ENCODE results near the gene RUNX1. TPM values are rescaled to one million over a fixed set of nuclear protein-coding genes. Genes with fewer than 3 reads are reported as not detected.

Gene RUNX1
- total RNA-seq, 1 donor from 2014 or later = 23.9 TPM

DNA sequence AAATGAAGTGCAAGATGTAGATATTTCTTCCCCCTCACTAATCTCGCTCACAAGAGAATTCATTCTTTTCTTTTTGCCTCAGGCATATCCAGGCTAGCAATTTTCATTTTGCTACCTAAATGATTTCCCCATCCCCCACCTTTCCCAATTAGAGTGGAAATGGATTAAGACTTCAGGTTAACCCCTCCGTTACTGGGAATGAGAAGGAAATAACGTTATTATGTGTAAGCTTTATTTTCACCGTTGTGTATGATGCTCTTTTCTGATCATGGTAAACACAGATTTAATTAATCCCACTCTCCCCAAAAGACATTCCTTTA is 143.9 kb downstream of the RUNX1 start:
- H3K4me1 Mint-ChIP-seq (ENCODE audit: unreplicated experiment) = no peaks in the 10 kb centered on the region
- no peak for DNase-seq (ENCODE audit: extremely low spot score, unreplicated experiment)
- TF ChIP-seq CTCF (IDR thresholded peaks at IDR 0.05) = no peak
- H3K4me3 Mint-ChIP-seq (ENCODE audit: unreplicated experiment) = no peak overlapping the region
- peaks cover 7% of the 10 kb centered on the region for H3K27me3 Mint-ChIP-seq (ENCODE audit: unreplicated experiment)
- no peaks in the 10 kb centered on the region for H3K36me3 Mint-ChIP-seq (ENCODE audit: unreplicated experiment)
- H3K27ac Mint-ChIP-seq (ENCODE audit: unreplicated experiment) = no peak overlapping the region
- H3K9me3 Mint-ChIP-seq (ENCODE audit: unreplicated experiment) = no peaks in the 10 kb centered on the region

GRCh38 chr21:34904526-34905217 is 144.4 kb downstream of the RUNX1 start:
- H3K9me3 Mint-ChIP-seq (ENCODE audit: unreplicated experiment) = no peaks in the 10 kb centered on the region
- no peaks in the 10 kb centered on the region for H3K4me1 Mint-ChIP-seq (ENCODE audit: unreplicated experiment)
- H3K27ac Mint-ChIP-seq (ENCODE audit: unreplicated experiment) = no peak overlapping the region
- H3K27me3 Mint-ChIP-seq (ENCODE audit: unreplicated experiment) = peaks cover 5% of the 10 kb centered on the region
- TF ChIP-seq CTCF (IDR thresholded peaks at IDR 0.05) = no peak
- H3K4me3 Mint-ChIP-seq (ENCODE audit: unreplicated experiment) = no peak overlapping the region
- H3K36me3 Mint-ChIP-seq (ENCODE audit: unreplicated experiment) = no peaks in the 10 kb centered on the region
- no peak for DNase-seq (ENCODE audit: extremely low spot score, unreplicated experiment)

DNA sequence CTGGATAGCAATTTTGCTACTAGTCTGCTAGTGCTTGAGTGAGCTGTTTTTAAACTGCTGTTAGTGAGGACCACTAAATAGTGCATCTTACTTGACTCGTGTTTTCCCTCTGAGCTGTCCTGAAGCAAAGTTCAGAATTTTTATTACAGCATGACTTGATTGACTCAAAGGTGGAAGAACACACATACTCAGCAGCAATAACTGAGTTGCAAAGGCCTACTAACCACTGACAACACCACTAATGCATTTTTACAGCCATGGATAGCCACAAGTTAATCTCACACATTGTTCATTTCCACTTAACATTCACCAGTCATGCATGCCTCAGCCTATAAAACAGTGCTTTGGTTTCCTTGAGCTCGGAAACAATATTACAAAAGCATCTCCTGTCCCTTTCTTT is 148.7 kb downstream of the RUNX1 start:
- Mint-ChIP-seq H3K4me1 (ENCODE audit: unreplicated experiment) (no peaks in the 10 kb centered on the region), H3K4me3 (ENCODE audit: unreplicated experiment) (no peak overlapping the region), H3K27ac (ENCODE audit: unreplicated experiment) (no peak overlapping the region), H3K27me3 (ENCODE audit: unreplicated experiment) (peaks cover 4% of the 10 kb centered on the region), H3K9me3 (ENCODE audit: unreplicated experiment) (no peaks in the 10 kb centered on the region), H3K36me3 (ENCODE audit: unreplicated experiment) (no peaks in the 10 kb centered on the region)
- TF ChIP-seq CTCF (IDR thresholded peaks at IDR 0.05) = no peak
- DNase-seq (ENCODE audit: extremely low spot score, unreplicated experiment) = no peak

DNA sequence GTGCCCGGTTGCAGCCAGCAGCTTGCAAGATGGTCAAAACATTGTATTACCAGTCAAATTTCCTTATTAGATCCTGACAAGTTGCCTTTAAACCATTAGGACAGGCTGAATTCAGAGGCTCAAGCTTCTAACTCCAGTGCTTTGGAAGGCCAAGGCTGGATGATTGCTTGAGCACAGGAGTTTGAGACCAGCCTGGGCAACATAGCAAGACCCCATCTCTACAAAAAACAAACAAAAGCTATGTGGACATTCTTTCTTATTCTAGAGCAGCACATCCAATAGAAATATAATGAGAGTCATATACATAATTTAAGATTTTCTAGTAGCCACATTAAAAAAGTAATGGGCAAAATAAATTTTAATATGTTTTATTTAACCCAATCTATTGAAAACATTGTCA is 149.3 kb downstream of the RUNX1 start:
- TF ChIP-seq CTCF (IDR thresholded peaks at IDR 0.05) = no peak
- H3K4me3 Mint-ChIP-seq (ENCODE audit: unreplicated experiment) = no peak overlapping the region
- peaks cover 2% of the 10 kb centered on the region for H3K27me3 Mint-ChIP-seq (ENCODE audit: unreplicated experiment)
- H3K9me3 Mint-ChIP-seq (ENCODE audit: unreplicated experiment) = no peaks in the 10 kb centered on the region
- no peak overlapping the region for H3K27ac Mint-ChIP-seq (ENCODE audit: unreplicated experiment)
- DNase-seq (ENCODE audit: extremely low spot score, unreplicated experiment) = no peak
- no peaks in the 10 kb centered on the region for H3K4me1 Mint-ChIP-seq (ENCODE audit: unreplicated experiment)
- no peaks in the 10 kb centered on the region for H3K36me3 Mint-ChIP-seq (ENCODE audit: unreplicated experiment)

DNA sequence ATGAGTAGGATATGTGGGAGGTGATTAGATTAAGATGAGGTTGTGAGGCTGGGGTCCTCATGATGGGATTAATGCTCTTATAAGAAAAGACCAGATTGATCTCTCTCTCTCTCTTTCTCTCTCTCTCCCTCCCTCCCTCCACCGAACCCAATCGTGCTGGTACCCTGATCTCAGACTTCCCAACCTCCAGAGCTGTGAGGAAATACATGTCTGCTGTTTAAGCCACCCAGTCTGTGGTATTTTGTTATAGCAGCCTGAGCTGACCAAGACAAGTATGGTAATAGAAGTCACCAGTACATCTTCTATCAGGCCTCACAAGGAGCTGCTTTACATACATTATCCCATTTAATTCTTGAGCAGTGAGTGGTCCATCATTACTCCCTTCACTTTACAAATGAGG is 149.8 kb downstream of the RUNX1 start:
- Mint-ChIP-seq H3K36me3 (ENCODE audit: unreplicated experiment) (no peaks in the 10 kb centered on the region), H3K27ac (ENCODE audit: unreplicated experiment) (no peak overlapping the region), H3K4me1 (ENCODE audit: unreplicated experiment) (no peaks in the 10 kb centered on the region), H3K9me3 (ENCODE audit: unreplicated experiment) (no peaks in the 10 kb centered on the region), H3K4me3 (ENCODE audit: unreplicated experiment) (no peak overlapping the region), H3K27me3 (ENCODE audit: unreplicated experiment) (no peaks in the 10 kb centered on the region)
- TF ChIP-seq CTCF (IDR thresholded peaks at IDR 0.05) = no peak
- no peak for DNase-seq (ENCODE audit: extremely low spot score, unreplicated experiment)

Data from osteocyte (in vitro differentiated cells).